RWPE1 (cell line): ENCODE measurements around the gene KIAA0232.

Source experiments
- CTCF ChIA-PET: fragments of 350-600 bp; sonication (Branson Sonifier 250); formaldehyde crosslinking; extraction: SDS; loops from one replicate; lab custom pipeline; 2021; lab: Yijun Ruan, JAX
- POLR2A ChIA-PET: fragments of 400-600 bp; formaldehyde crosslinking; extraction: SDS; loops from one replicate; lab custom pipeline; 2020; ENCODE audit warnings: antibody characterized with exemption; ENCODE audit not compliant: low non-redundant PET; lab: Yijun Ruan, JAX
- DNase-seq: peaks from one replicate; pipeline ENCODE4 v3.0.0; 2012; ENCODE audit warnings: low spot score
- H3K27ac ChIP-seq: fragments of 450-650 bp; 2 replicates; pipeline ENCODE4 v1.5.1; 2017
- CTCF ChIP-seq: fragments of 450-650 bp; conservative IDR thresholded peaks from 2 replicates; pipeline ENCODE4 v1.5.1; 2017; ENCODE audit warnings: low read depth, mild to moderate bottlenecking

The KIAA0232 gene

GRCh38 chr4:6839579-6839978, 57.1 kb downstream of the KIAA0232 start:
- no peak for TF ChIP-seq CTCF

GRCh38 chr4:6840062-6840976, 57.8 kb downstream of the KIAA0232 start:
- no peak for DNase-seq
- no peak overlapping the region for H3K27ac ChIP-seq
- ChIA-PET CTCF (no interaction called here), POLR2A (no interaction called here)
- no peak for TF ChIP-seq CTCF

More at GRCh38 chr4:6839579-6839978, 57.1 kb downstream of the KIAA0232 start:
- POLR2A ChIA-PET: no interaction called here
- no peak for DNase-seq
- CTCF ChIA-PET: no interaction called here
- no peak overlapping the region for H3K27ac ChIP-seq

GRCh38 chr4:6845027-6845426, 62.5 kb downstream of the KIAA0232 start:
- CTCF ChIA-PET: interaction anchor here (0.5 kb wide), 1 partner anchor 114 kb away, joined by 3 read pairs; no protein-coding TSS in a partner anchor
- POLR2A ChIA-PET: no interaction called here

GRCh38 chr4:6845574-6845973, 63.0 kb downstream of the KIAA0232 start:
- POLR2A ChIA-PET: no interaction called here
- DNase-seq: no peak
- no peak for TF ChIP-seq CTCF
- no peak overlapping the region for H3K27ac ChIP-seq
- CTCF ChIA-PET: interaction anchor here (0.6 to 0.7 kb wide), 3 partner anchors 15 to 959 kb away, joined by 4 to 5 read pairs (median 5); no protein-coding TSS in a partner anchor

More at GRCh38 chr4:6845027-6845426, 62.5 kb downstream of the KIAA0232 start:
- H3K27ac ChIP-seq: no peak overlapping the region
- no peak for DNase-seq
- TF ChIP-seq CTCF: no peak

GRCh38 chr4:6847178-6847577, 64.7 kb downstream of the KIAA0232 start:
- no peak for TF ChIP-seq CTCF
- no peak overlapping the region for H3K27ac ChIP-seq
- ChIA-PET CTCF (no interaction called here), POLR2A (no interaction called here)
- DNase-seq: no peak

GRCh38 chr4:6848717-6849305, 66.3 kb downstream of the KIAA0232 start:
- ChIA-PET CTCF (interaction anchor here (0.6 kb wide), 1 partner anchor 58 kb away, joined by 4 read pairs; no protein-coding TSS in a partner anchor), POLR2A (no interaction called here)
- no peak for TF ChIP-seq CTCF
- DNase-seq: no peak
- H3K27ac ChIP-seq: no peak overlapping the region
